Glutamatergic neuron (in vitro differentiated cells): ENCODE results near the gene ATP13A2. TPM values are rescaled to one million over a fixed set of nuclear protein-coding genes. Genes with fewer than 3 reads are reported as not detected.

ENCODE experiments used
- DNase-seq: peaks from one replicate; pipeline ENCODE4 v3.0.0; 2022
- H3K27ac Mint-ChIP-seq: one replicate; pipeline ENCODE4 v1.8.0; 2020; ENCODE audit warnings: mild to moderate bottlenecking, mixed read lengths, inconsistent platforms; ENCODE audit not compliant: unreplicated experiment
- H3K27me3 Mint-ChIP-seq: one replicate; pipeline ENCODE4 v1.8.0; 2020; ENCODE audit warnings: mild to moderate bottlenecking, moderate library complexity, mixed read lengths, inconsistent platforms; ENCODE audit not compliant: unreplicated experiment
- H3K36me3 Mint-ChIP-seq: one replicate; pipeline ENCODE4 v1.8.0; 2020; ENCODE audit warnings: mild to moderate bottlenecking, mixed read lengths, inconsistent platforms; ENCODE audit not compliant: unreplicated experiment
- H3K4me1 Mint-ChIP-seq: one replicate; pipeline ENCODE4 v1.8.0; 2020; ENCODE audit warnings: mild to moderate bottlenecking, low read depth, mixed read lengths, inconsistent platforms; ENCODE audit not compliant: unreplicated experiment
- H3K4me3 Mint-ChIP-seq: one replicate; pipeline ENCODE4 v1.8.0; 2020; ENCODE audit warnings: mild to moderate bottlenecking, mixed read lengths, inconsistent platforms; ENCODE audit not compliant: unreplicated experiment
- H3K9me3 Mint-ChIP-seq: one replicate; pipeline ENCODE4 v1.8.0; 2020; ENCODE audit warnings: mild to moderate bottlenecking, moderate library complexity, mixed read lengths, inconsistent platforms; ENCODE audit not compliant: unreplicated experiment
- CTCF ChIP-seq: fragments of 200-600 bp; sonication (generic); IDR thresholded peaks from one replicate; pipeline ENCODE4 v1.5.0; 2021; ENCODE audit not compliant: partially characterized antibody, unreplicated experiment
- total RNA-seq: library from RNA; stranded (reverse); fragmentation: NEBNext Ultra II Directional; extraction: Animal tissue kit (Norgen Biotek cat#: 25700); gene quantifications from one replicate; pipeline ENCODE4 v1.2.1, GENCODE V29; 2021; ENCODE audit not compliant: unreplicated experiment

ATP13A2 gene
- total RNA-seq, 1 donor from 2014 or later = 65.0 TPM

DNA sequence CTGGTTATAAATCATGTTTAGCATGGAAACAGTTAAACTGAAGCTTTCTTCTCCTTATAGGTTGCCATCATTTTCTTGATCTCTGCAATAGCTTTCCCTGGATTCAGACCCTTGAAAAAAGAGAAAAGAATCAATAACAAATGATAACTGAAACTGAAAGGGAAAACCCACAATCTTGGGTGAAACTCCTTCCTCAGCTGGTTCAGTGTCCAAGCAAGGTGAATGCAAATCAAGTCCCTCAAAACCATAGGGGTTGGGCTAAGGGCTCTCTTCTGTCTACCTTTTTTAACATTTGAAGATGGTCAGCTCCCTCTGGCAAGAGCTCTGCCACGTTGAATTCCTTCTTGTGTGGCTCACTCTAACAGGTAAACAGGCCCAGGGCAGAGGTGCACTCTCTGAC lies 7.1 kb upstream of the ATP13A2 start:
- no peak for DNase-seq
- Mint-ChIP-seq H3K4me3 (no peak overlapping the region), H3K9me3 (no peaks in the 10 kb centered on the region), H3K4me1 (peaks cover 3% of the 10 kb centered on the region), H3K27me3 (no peaks in the 10 kb centered on the region), H3K27ac (no peak overlapping the region), H3K36me3 (no peaks in the 10 kb centered on the region)
- no peak for TF ChIP-seq CTCF

DNA sequence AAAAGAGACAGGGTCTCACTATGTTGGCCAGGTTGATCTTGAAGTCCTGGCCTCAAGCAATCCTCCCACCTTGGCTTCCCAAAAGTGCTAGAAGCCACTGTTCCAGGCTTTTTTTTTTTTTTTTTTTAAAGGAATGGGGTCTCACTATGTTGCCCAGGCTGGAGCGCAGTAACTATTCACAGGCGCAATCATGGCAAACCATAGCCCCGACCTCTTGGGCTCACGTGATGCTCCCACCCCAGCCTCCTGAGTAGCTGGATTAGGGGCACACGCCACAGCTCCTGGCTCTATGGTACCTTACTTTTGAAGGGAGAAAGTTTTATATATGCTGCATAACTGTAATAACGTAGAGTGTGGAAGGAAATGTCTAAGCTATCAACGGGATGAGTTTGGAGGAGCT lies 5.7 kb upstream of the ATP13A2 start:
- peaks cover 5% of the 10 kb centered on the region for H3K27me3 Mint-ChIP-seq
- H3K27ac Mint-ChIP-seq = no peak overlapping the region
- no peak for DNase-seq
- peaks cover 3% of the 10 kb centered on the region for H3K4me1 Mint-ChIP-seq
- H3K4me3 Mint-ChIP-seq = no peak overlapping the region
- H3K36me3 Mint-ChIP-seq = no peaks in the 10 kb centered on the region
- TF ChIP-seq CTCF = no peak
- no peaks in the 10 kb centered on the region for H3K9me3 Mint-ChIP-seq

GRCh38 chr1:17016317-17016661 lies 4.6 kb upstream of the ATP13A2 start:
- no peak overlapping the region for H3K4me3 Mint-ChIP-seq
- peaks cover 3% of the 10 kb centered on the region for H3K4me1 Mint-ChIP-seq
- TF ChIP-seq CTCF = no peak
- no peaks in the 10 kb centered on the region for H3K9me3 Mint-ChIP-seq
- H3K27ac Mint-ChIP-seq = no peak overlapping the region
- no peak for DNase-seq
- no peaks in the 10 kb centered on the region for H3K36me3 Mint-ChIP-seq
- peaks cover 7% of the 10 kb centered on the region for H3K27me3 Mint-ChIP-seq

- peaks cover 5% of the 10 kb centered on the region for H3K4me1 Mint-ChIP-seq
- no peak for TF ChIP-seq CTCF
- H3K4me3 Mint-ChIP-seq = no peak overlapping the region
- H3K27ac Mint-ChIP-seq = no peak overlapping the region
- H3K27me3 Mint-ChIP-seq = peaks cover 9% of the 10 kb centered on the region
- H3K9me3 Mint-ChIP-seq = no peaks in the 10 kb centered on the region
- H3K36me3 Mint-ChIP-seq = no peaks in the 10 kb centered on the region
- no peak for DNase-seq
These were observed 3.2 kb upstream of the ATP13A2 start for GRCh38 chr1:17014671-17015567.
